PC-9 (cell line): ENCODE results near the gene SEC23IP. TPM values are rescaled to one million over a fixed set of nuclear protein-coding genes. Genes with fewer than 3 reads are reported as not detected.

Experiments used
- BruUV-seq: library from RNA; stranded (reverse); fragments of 400-500 nt; replicated peaks from 2 replicates; lab custom pipeline; 2021; lab: Mats Ljungman, UMichigan
- CTCF ChIA-PET: fragments of 300-600 bp; sonication (Branson Sonifier 250); formaldehyde crosslinking; loops from one replicate; lab custom pipeline; 2022; ENCODE audit warnings: antibody characterized with exemption; lab: Charles Lee
- POLR2A ChIA-PET: fragments of 300-600 bp; sonication (Branson Sonifier 250); formaldehyde crosslinking; loops from one replicate; lab custom pipeline; 2022; ENCODE audit warnings: antibody characterized with exemption; ENCODE audit not compliant: unreplicated experiment; lab: Charles Lee
- DNase-seq, 2 experiments: peaks; one replicate each; pipeline versions ENCODE4 v3.0.0 to v3.0.0-alpha.2; 2015 to 2022; ENCODE audit warnings: mixed read lengths in 1 of 2
- H2AFZ ChIP-seq: fragments of 200-600 bp; sonication (generic); 2 replicates; pipeline ENCODE4 v1.8.1; 2017; ENCODE audit warnings: antibody characterized with exemption
- H3F3A ChIP-seq: fragments of 200-600 bp; sonication (generic); 2 replicates; pipeline ENCODE4 v1.8.1; 2017; ENCODE audit warnings: antibody characterized with exemption, mild to moderate bottlenecking, low read depth; ENCODE audit not compliant: insufficient read depth
- H3K27ac ChIP-seq: fragments of 200-600 bp; sonication (generic); 2 replicates; pipeline ENCODE4 v1.6.1; 2016; ENCODE audit warnings: mixed run types
- H3K27me3 ChIP-seq: fragments of 200-600 bp; sonication (generic); 2 replicates; pipeline ENCODE4 v1.6.1; 2016; ENCODE audit warnings: low read depth, mixed run types; ENCODE audit not compliant: insufficient read depth
- H3K36me3 ChIP-seq: fragments of 200-600 bp; sonication (generic); 2 replicates; pipeline ENCODE4 v1.6.1; 2016; ENCODE audit warnings: low read depth, mixed run types
- H3K4me1 ChIP-seq: fragments of 200-600 bp; sonication (generic); replicated peaks from 2 replicates; pipeline ENCODE4 v1.6.1; 2016; ENCODE audit warnings: mixed run types; ENCODE audit not compliant: insufficient read depth
- H3K4me2 ChIP-seq: fragments of 200-600 bp; sonication (generic); 2 replicates; pipeline ENCODE4 v1.6.1; 2017; ENCODE audit warnings: mixed run types
- H3K4me3 ChIP-seq: fragments of 200-600 bp; sonication (generic); 2 replicates; pipeline ENCODE4 v1.6.1; 2016; ENCODE audit warnings: mixed run types
- H3K79me2 ChIP-seq: fragments of 200-600 bp; sonication (generic); 2 replicates; pipeline ENCODE4 v1.6.1; 2017; ENCODE audit warnings: low read depth, mixed run types
- H3K9me2 ChIP-seq: fragments of 200-600 bp; sonication (generic); 2 replicates; pipeline ENCODE4 v1.8.1; 2017; ENCODE audit warnings: mild to moderate bottlenecking; ENCODE audit not compliant: insufficient read depth
- H3K9me3 ChIP-seq: fragments of 200-600 bp; sonication (generic); 2 replicates; pipeline ENCODE4 v1.8.1; 2016; ENCODE audit warnings: low read depth; ENCODE audit not compliant: insufficient read depth
- H4K20me1 ChIP-seq: fragments of 200-600 bp; sonication (generic); 2 replicates; pipeline ENCODE4 v1.8.1; 2017; ENCODE audit not compliant: insufficient read depth
- CTCF ChIP-seq: fragments of 200-600 bp; sonication (generic); conservative IDR thresholded peaks from 2 replicates; pipeline ENCODE4 v1.6.1; 2017; ENCODE audit warnings: mixed run types, antibody characterized with exemption, mild to moderate bottlenecking, moderate library complexity
- EZH2 ChIP-seq: fragments of 200-600 bp; sonication (generic); IDR thresholded peaks from 2 replicates; pipeline ENCODE4 v1.8.0; 2017; ENCODE audit warnings: antibody characterized with exemption, low read depth
- intact Hi-C: fragments of 100-400 bp; cut with micrococcal nuclease; formaldehyde crosslinking; loops from one replicate; pipeline ENCODE4 v1.10.0; 2022; ENCODE audit not compliant: unreplicated experiment
- total RNA-seq: library from RNA; stranded (reverse); gene quantifications from 2 replicates; pipeline ENCODE4 v1.2.3, GENCODE V29; 2021

The SEC23IP gene
- total RNA-seq, 1 experiment from 2014 or later = 33.2 TPM

GRCh38 chr10:119957451-119957850 lies 64.9 kb downstream of the SEC23IP start:
- no TSS peak for BruUV-seq
- ChIA-PET CTCF (no interaction called here), POLR2A (no interaction called here)
- Histone ChIP-seq H4K20me1 (no peaks in the 10 kb centered on the region), H3F3A (no peaks in the 10 kb centered on the region), H2AFZ (no peak overlapping the region), H3K79me2 (no peaks in the 10 kb centered on the region), H3K4me2 (no peak overlapping the region), H3K4me3 (no peak overlapping the region), H3K9me2 (no peaks in the 10 kb centered on the region), H3K27me3 (no peaks in the 10 kb centered on the region), H3K27ac (no peak overlapping the region), H3K36me3 (no peaks in the 10 kb centered on the region), H3K9me3 (no peaks in the 10 kb centered on the region), H3K4me1 (no peaks in the 10 kb centered on the region)
- no peak for TF ChIP-seq EZH2
- TF ChIP-seq CTCF = no peak
- intact Hi-C loops = no loop called here
- DNase-seq = no peak

- Histone ChIP-seq H3F3A (no peaks in the 10 kb centered on the region), H3K4me1 (no peaks in the 10 kb centered on the region), H3K27me3 (no peaks in the 10 kb centered on the region), H3K4me2 (no peak overlapping the region), H2AFZ (no peak overlapping the region), H3K4me3 (no peak overlapping the region), H3K27ac (no peak overlapping the region), H3K9me2 (no peaks in the 10 kb centered on the region), H3K9me3 (no peaks in the 10 kb centered on the region), H3K79me2 (no peaks in the 10 kb centered on the region), H3K36me3 (no peaks in the 10 kb centered on the region), H4K20me1 (no peaks in the 10 kb centered on the region)
- POLR2A ChIA-PET = no interaction called here
- DNase-seq = no peak
- intact Hi-C loops = no loop called here
- no peak for TF ChIP-seq EZH2
- TF ChIP-seq CTCF = no peak
- CTCF ChIA-PET = no interaction called here
- no TSS peak for BruUV-seq
Observed at GRCh38 chr10:119962837-119963236, 70.3 kb downstream of the SEC23IP start.

- BruUV-seq = no TSS peak
- Histone ChIP-seq H3K27me3 (no peaks in the 10 kb centered on the region), H3K9me2 (no peaks in the 10 kb centered on the region), H3K27ac (no peak overlapping the region), H3K4me3 (no peak overlapping the region), H3K4me1 (no peaks in the 10 kb centered on the region), H3K4me2 (no peak overlapping the region), H4K20me1 (no peaks in the 10 kb centered on the region), H3K79me2 (no peaks in the 10 kb centered on the region), H3K36me3 (no peaks in the 10 kb centered on the region), H3F3A (no peaks in the 10 kb centered on the region), H2AFZ (no peak overlapping the region), H3K9me3 (no peaks in the 10 kb centered on the region)
- TF ChIP-seq CTCF = no peak
- no peak for TF ChIP-seq EZH2
- ChIA-PET POLR2A (no interaction called here), CTCF (no interaction called here)
- DNase-seq = no peak
- intact Hi-C loops = no loop called here
Observed at GRCh38 chr10:119967066-119967465, 74.5 kb downstream of the SEC23IP start.
